GM19328 (cell line): ENCODE data around the gene ALDH3B1.

Experiments used
- ATAC-seq: cut with Tn5 transposase; IDR thresholded peaks from one replicate; pipeline ENCODE4 v1.9.1; 2021; ENCODE audit warnings: mild to moderate bottlenecking, moderate library complexity; ENCODE audit not compliant: unreplicated experiment

The ALDH3B1 gene

DNA sequence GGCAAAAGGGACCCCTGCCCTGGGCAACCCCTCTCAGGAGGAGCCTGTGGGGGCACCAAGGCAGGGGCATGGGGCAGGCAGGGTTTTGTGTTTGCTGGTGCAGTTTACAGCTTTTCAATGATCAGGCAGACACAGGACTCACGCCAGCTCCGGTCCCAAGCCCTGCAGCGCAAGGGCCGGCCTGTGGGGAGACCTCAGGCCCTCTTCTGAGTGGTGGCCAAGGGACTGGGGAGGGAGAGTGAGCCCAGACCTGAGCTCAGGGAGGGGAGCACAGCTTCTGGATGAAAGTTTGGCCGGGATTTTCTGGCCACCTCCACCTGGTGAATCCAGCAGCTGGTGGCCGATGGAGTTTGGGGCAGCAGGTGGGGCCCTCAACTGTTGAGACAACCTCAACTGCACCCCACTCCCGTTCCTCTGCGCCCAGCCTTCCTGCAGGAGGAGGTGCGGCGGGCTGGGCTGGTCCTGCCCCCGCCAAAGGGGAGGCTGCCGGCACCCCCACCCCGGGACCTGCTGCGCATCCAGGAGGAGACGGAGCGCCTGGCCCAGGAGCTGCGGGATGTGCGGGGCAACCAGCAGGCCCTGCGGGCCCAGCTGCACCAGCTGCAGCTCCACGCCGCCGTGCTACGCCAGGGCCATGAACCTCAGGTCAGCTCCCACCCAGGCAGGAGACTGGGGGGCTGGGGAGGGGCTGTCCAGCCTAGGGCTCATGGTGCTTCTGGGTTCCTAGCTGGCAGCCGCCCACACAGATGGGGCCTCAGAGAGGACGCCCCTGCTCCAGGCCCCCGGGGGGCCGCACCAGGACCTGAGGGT lies 32.3 kb downstream of the ALDH3B1 start:
- no peak for ATAC-seq

- no peak for ATAC-seq
Measured at GRCh38 chr11:68043029-68043348, 32.9 kb downstream of the ALDH3B1 start.

- ATAC-seq, result no peak
Measured at GRCh38 chr11:68043349-68044144, 33.4 kb downstream of the ALDH3B1 start.

GRCh38 chr11:68044145-68044813 lies 34.2 kb downstream of the ALDH3B1 start:
- ATAC-seq, result no peak

- ATAC-seq, result no peak
Measured at GRCh38 chr11:68044898-68045351, 34.8 kb downstream of the ALDH3B1 start.

DNA sequence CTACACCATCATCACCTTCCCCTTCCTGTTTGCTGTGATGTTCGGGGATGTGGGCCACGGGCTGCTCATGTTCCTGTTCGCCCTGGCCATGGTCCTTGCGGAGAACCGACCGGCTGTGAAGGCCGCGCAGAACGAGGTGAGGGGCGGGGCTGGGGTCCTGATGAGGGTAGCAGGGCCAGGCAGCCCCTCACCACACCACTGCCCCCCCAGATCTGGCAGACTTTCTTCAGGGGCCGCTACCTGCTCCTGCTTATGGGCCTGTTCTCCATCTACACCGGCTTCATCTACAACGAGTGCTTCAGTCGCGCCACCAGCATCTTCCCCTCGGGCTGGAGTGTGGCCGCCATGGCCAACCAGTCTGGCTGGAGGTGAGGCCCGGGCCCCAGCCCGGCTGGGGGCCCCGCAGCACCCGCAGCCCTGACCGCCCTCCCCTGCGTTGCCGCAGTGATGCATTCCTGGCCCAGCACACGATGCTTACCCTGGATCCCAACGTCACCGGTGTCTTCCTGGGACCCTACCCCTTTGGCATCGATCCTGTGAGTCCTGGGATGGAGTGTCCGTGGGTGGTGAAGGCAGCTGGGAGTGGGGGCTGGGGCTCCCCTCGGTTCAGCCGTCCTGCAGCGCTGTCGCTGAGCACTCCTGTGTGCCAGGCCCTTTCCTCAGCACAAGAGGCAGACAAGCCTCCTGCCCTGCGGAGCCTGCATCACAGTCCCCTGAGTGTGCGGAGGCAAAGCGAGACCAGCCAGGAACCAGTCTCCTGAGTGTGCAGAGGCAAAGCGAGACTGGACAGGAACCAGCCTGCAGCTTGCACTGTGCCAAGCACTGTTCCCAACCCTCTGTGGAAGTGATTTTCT lies 37.5 kb downstream of the ALDH3B1 start:
- no peak for ATAC-seq

DNA sequence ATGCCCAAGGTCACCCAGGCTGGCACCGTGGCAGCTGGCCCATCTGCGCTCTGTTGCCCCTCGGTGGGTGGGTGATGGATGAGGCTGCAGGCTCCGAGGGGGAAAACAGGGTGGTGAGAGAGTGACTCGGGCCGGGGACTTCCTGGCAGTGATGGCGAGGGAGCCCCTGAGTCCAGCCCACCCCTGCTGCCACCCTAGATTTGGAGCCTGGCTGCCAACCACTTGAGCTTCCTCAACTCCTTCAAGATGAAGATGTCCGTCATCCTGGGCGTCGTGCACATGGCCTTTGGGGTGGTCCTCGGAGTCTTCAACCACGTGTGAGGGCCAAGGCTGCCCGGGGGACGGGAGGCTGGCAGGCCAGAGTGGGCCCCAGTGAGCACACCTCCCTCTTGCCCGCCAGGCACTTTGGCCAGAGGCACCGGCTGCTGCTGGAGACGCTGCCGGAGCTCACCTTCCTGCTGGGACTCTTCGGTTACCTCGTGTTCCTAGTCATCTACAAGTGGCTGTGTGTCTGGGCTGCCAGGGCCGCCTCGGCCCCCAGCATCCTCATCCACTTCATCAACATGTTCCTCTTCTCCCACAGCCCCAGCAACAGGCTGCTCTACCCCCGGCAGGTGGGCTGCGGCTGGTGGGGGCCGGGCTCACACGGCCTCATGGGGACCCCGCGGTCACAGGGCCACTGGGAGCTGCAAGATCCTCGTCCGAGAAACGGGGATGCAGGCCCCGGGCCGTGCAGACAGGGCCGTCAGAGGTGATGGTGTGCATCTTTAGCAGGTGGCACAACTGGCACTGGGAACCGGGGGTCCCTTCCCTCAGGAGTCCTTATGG lies 38.8 kb downstream of the ALDH3B1 start:
- no peak for ATAC-seq

- ATAC-seq, result no peak
Measured at GRCh38 chr11:68049509-68050370, 39.6 kb downstream of the ALDH3B1 start.

DNA sequence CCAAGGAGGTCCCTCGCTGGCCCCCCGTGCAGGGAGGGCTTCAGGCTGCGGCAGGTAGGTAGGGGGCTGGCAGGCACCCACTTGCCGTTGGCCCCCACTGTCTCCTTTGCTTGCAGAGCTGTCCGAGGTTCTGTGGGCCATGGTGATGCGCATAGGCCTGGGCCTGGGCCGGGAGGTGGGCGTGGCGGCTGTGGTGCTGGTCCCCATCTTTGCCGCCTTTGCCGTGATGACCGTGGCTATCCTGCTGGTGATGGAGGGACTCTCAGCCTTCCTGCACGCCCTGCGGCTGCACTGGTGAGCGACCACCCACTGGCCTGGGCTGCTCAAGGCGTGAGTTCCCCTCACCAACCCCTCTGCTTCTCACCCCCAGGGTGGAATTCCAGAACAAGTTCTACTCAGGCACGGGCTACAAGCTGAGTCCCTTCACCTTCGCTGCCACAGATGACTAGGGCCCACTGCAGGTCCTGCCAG lies 40.3 kb downstream of the ALDH3B1 start:
- ATAC-seq, result no peak

DNA sequence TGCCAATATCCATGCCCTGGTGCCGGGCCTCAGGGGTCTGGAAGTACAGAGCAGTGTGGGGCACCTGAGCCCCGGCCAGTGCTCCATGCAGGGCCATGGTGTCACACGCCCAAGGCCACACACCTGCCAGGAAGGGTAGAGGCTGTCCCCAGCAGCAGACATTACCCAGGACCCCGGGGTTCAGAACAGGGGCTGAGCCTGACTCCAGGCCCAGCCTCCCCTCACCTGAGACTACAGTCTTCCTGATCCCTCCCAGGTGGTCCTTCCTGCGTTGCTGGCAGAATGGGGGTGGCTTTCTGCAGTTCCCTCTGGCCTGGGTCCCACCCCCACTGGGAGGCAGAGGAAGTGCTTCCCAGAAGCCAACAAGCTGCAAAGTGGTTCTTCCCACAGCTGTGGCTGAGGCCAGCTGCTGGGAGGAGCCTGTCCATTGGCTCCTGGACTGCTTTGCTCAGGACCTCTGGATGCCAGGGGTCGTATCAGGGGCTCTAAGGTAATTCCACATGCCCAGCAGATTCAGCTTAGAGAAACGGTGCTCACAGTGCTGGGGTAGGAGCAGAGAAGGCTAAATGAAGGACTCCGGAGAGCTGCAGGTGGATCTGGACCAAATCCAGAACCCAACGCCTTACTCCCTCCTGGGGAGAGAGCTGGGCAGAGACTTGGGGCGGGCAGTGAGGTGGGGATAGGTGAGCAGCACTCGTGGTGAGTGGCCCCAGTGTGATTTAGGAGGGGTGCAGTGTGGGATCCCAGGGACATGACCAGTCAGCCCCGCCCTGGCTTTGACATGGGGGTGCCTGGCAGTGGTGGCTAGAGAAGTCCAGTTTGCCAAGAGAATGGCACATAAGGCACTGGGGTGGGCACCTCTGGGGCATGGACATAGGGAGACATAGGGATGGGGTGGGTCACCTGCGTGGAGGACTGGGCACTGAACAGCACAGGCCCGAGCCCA lies 41.3 kb downstream of the ALDH3B1 start:
- ATAC-seq, result no peak

- no peak for ATAC-seq
Measured at GRCh38 chr11:68052137-68052873, 42.2 kb downstream of the ALDH3B1 start.

DNA sequence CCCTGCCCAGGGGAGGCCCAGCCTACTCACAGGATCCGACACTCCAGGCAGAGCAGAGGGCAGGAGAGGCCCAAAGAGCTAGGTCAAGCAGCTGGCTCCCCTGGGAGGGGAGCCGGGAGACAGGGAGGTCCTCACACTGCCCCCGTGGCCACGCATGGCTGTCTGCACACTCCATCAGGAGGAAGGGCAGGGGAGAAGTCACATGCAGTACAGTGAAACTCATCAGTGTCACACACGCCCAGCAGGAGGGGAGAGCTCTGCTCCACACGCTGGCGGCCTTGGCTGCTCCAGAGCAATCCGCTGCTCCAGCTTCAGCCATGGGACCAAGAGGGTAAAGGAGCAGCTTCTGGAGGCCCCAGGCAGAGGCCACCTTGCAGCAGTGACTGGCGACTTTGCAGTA lies 43.0 kb downstream of the ALDH3B1 start:
- ATAC-seq, result no peak

- ATAC-seq, result no peak
Measured at GRCh38 chr11:68053981-68054812, 44.1 kb downstream of the ALDH3B1 start.

DNA sequence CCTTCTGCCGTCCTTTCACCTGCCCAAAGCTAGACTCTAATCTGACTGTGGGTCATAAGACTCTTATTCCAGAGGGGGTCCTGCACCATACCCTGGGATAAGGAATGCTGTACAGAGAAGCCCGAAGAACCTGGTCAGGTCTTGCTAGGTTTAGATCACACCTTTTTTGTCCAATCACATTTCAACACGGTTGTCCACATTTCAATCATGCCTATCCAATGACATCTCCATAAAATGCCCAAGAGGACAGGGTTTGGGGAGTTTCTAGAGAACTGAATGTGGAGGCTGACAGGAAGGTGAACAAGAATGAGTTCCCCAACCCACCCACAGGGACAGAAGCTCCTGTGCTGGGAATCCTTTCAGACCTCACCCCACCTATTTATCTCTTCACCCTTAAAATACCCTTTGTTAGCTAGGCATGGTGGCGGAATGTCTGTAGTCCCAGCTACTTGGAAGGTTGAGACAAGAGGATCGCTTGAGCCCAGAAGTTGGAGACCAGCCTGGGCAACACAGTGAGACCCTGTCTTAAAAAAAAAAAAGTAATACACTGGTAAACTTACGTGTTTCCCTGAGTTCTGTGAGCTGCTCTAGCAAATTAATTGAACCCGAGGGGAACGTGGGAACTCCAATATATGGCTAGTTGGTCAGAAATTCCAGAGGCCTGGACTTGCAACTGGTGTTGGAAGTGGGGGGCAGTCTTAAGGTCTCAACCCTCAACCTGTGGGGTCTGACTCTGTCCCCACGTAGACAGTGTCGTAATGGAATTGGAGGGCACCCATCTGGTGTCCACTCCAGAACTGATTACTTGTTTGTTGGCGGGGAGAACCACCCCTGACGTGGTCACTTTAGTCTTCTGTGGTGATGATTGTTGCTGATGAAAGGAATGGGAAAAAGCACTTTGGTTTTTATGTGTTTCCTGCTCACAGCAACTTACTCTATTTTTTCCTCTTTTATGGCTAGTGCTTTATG lies 46.5 kb downstream of the ALDH3B1 start:
- ATAC-seq, result no peak

- ATAC-seq, result no peak
Measured at GRCh38 chr11:68057807-68058206, 47.7 kb downstream of the ALDH3B1 start.
